Measurements from ENCODE around the gene HSPB3.
"Not testable (repeated sequence)": the region's sequence is repeated elsewhere in the genome, so short reads cannot be mapped to it uniquely, and the experiment has no call there.

The HSPB3 gene

GRCh38 chr5:54421976-54422375, 33.5 kb upstream of the HSPB3 start:
- DNase-seq (no peak), ATAC-seq (ENCODE audit: insufficient read depth, low read depth) (no peak)
- Histone ChIP-seq H3K27me3 (ENCODE audit: insufficient read depth, low read length, poor library complexity) (no peaks in the 10 kb centered on the region), H3K9ac (ENCODE audit: low read depth, low read length) (no peak overlapping the region), H2AFZ (ENCODE audit: low read depth, low read length) (no peak overlapping the region), H3K9me3 (ENCODE audit: insufficient read depth, low read length, severe bottlenecking) (no peaks in the 10 kb centered on the region), H3K4me3 (ENCODE audit: low read depth in 1 of 2, low read length in 2 of 2) (no peak overlapping the region), H3K27ac (ENCODE audit: low read length) (no peak overlapping the region), H3K4me2 (ENCODE audit: insufficient read depth, low read length) (no peak overlapping the region), H4K20me1 (ENCODE audit: insufficient read depth, low read length) (no peaks in the 10 kb centered on the region), H3K4me1 (ENCODE audit: insufficient read depth, low read length) (no peaks in the 10 kb centered on the region), H3K36me3 (ENCODE audit: insufficient read depth, low read length) (no peaks in the 10 kb centered on the region), H3K79me2 (ENCODE audit: insufficient read depth, low read length) (no peaks in the 10 kb centered on the region)
- TF ChIP-seq EZH2 (IDR thresholded peaks at IDR 0.05; ENCODE audit: borderline replicate concordance, low read depth, low read length, severe bottlenecking), result no peak
- no peak for TF ChIP-seq CTCF (IDR thresholded peaks at IDR 0.05; ENCODE audit: borderline replicate concordance, extremely low read depth, low read length, poor library complexity, severe bottlenecking)

GRCh38 chr5:54425258-54425657, 30.2 kb upstream of the HSPB3 start:
- H3K4me2 ChIP-seq (ENCODE audit: insufficient read depth, low read length), result no peak overlapping the region
- no peak overlapping the region for H3K4me3 ChIP-seq (ENCODE audit: low read depth in 1 of 2, low read length in 2 of 2)
- H3K79me2 ChIP-seq (ENCODE audit: insufficient read depth, low read length), result no peaks in the 10 kb centered on the region
- no peaks in the 10 kb centered on the region for H3K36me3 ChIP-seq (ENCODE audit: insufficient read depth, low read length)
- no peaks in the 10 kb centered on the region for H4K20me1 ChIP-seq (ENCODE audit: insufficient read depth, low read length)
- H3K9ac ChIP-seq (ENCODE audit: low read depth, low read length), result no peak overlapping the region
- ATAC-seq (ENCODE audit: insufficient read depth, low read depth) (no peak), DNase-seq (no peak)
- TF ChIP-seq CTCF (IDR thresholded peaks at IDR 0.05; ENCODE audit: borderline replicate concordance, extremely low read depth, low read length, poor library complexity, severe bottlenecking) (no peak), EZH2 (IDR thresholded peaks at IDR 0.05; ENCODE audit: borderline replicate concordance, low read depth, low read length, severe bottlenecking) (no peak)
- no peak overlapping the region for H3K27ac ChIP-seq (ENCODE audit: low read length)
- H3K9me3 ChIP-seq (ENCODE audit: insufficient read depth, low read length, severe bottlenecking), result no peaks in the 10 kb centered on the region
- no peak overlapping the region for H2AFZ ChIP-seq (ENCODE audit: low read depth, low read length)
- H3K4me1 ChIP-seq (ENCODE audit: insufficient read depth, low read length), result no peaks in the 10 kb centered on the region
- H3K27me3 ChIP-seq (ENCODE audit: insufficient read depth, low read length, poor library complexity), result no peaks in the 10 kb centered on the region

GRCh38 chr5:54426209-54426608, 29.3 kb upstream of the HSPB3 start:
- no peaks in the 10 kb centered on the region for H3K79me2 ChIP-seq (ENCODE audit: insufficient read depth, low read length)
- H3K27ac ChIP-seq (ENCODE audit: low read length), result no peak overlapping the region
- ATAC-seq (ENCODE audit: insufficient read depth, low read depth) (no peak), DNase-seq (no peak)
- H3K4me1 ChIP-seq (ENCODE audit: insufficient read depth, low read length), result no peaks in the 10 kb centered on the region
- H3K9ac ChIP-seq (ENCODE audit: low read depth, low read length), result no peak overlapping the region
- no peak overlapping the region for H3K4me3 ChIP-seq (ENCODE audit: low read depth in 1 of 2, low read length in 2 of 2)
- no peak for TF ChIP-seq EZH2 (IDR thresholded peaks at IDR 0.05; ENCODE audit: borderline replicate concordance, low read depth, low read length, severe bottlenecking)
- no peak for TF ChIP-seq CTCF (IDR thresholded peaks at IDR 0.05; ENCODE audit: borderline replicate concordance, extremely low read depth, low read length, poor library complexity, severe bottlenecking)
- no peaks in the 10 kb centered on the region for H3K36me3 ChIP-seq (ENCODE audit: insufficient read depth, low read length)
- H4K20me1 ChIP-seq (ENCODE audit: insufficient read depth, low read length), result no peaks in the 10 kb centered on the region
- H3K27me3 ChIP-seq (ENCODE audit: insufficient read depth, low read length, poor library complexity), result no peaks in the 10 kb centered on the region
- H3K4me2 ChIP-seq (ENCODE audit: insufficient read depth, low read length), result no peak overlapping the region
- H2AFZ ChIP-seq (ENCODE audit: low read depth, low read length), result no peak overlapping the region
- no peaks in the 10 kb centered on the region for H3K9me3 ChIP-seq (ENCODE audit: insufficient read depth, low read length, severe bottlenecking)

GRCh38 chr5:54434650-54435049, 20.8 kb upstream of the HSPB3 start:
- not testable (repeated sequence) for H4K20me1 ChIP-seq (ENCODE audit: insufficient read depth, low read length); H3K27ac ChIP-seq (ENCODE audit: low read length); H3K9me3 ChIP-seq (ENCODE audit: insufficient read depth, low read length, severe bottlenecking); H3K4me1 ChIP-seq (ENCODE audit: insufficient read depth, low read length); H2AFZ ChIP-seq (ENCODE audit: low read depth, low read length); H3K27me3 ChIP-seq (ENCODE audit: insufficient read depth, low read length, poor library complexity); H3K36me3 ChIP-seq (ENCODE audit: insufficient read depth, low read length); ATAC-seq (ENCODE audit: insufficient read depth, low read depth); H3K4me3 ChIP-seq (ENCODE audit: low read depth in 1 of 2, low read length in 2 of 2); DNase-seq; H3K9ac ChIP-seq (ENCODE audit: low read depth, low read length); H3K79me2 ChIP-seq (ENCODE audit: insufficient read depth, low read length); H3K4me2 ChIP-seq (ENCODE audit: insufficient read depth, low read length)

Data from DND-41 (cell line).